Pancreas (tissue), 10 donors: ENCODE data around the gene PCNX1. TPM values are rescaled to one million over a fixed set of nuclear protein-coding genes. Genes with fewer than 3 reads are reported as not detected.
A peak's percentile ranks its signal among the peaks of the same experiment; 100 is the strongest.

Experiments used
- ATAC-seq, 4 donors: fragments of 200-7000 bp; cut with Tn5 transposase; one replicate each; pipeline versions ENCODE4 v1.8.0 to v1.9.1; 2020; ENCODE audit warnings: mild to moderate bottlenecking in 4 of 4, moderate library complexity in 4 of 4
- DNase-seq, 6 donors: peaks; one replicate each; pipeline ENCODE4 v3.0.0-alpha.2; 2020
- FAIRE-seq: peaks from 2 replicates; lab custom pipeline; 2012; peaks lifted over from hg19 to GRCh38; lab: Jason Lieb, UNC
- H3K27ac ChIP-seq, 4 donors: fragments of 200-600 bp; sonication (generic); 1 replicate in 3 of 4; 2 replicates in 1 of 4; pipeline versions ENCODE4 v1.5.0 to v1.8.0; 2020
- H3K27me3 ChIP-seq, 4 donors: fragments of 200-600 bp; one replicate each; pipeline ENCODE4 v1.8.0; 2021
- H3K36me3 ChIP-seq, 3 donors: fragments of 200-600 bp; sonication (generic) in 1 of 3; one replicate each; pipeline versions ENCODE4 v1.5.0 to v1.8.0; 2020 to 2021
- H3K4me1 ChIP-seq, 3 donors: fragments of 200-600 bp; one replicate each; pipeline ENCODE4 v1.8.0; 2021
- H3K4me3 ChIP-seq, 4 donors: fragments of 200-600 bp; sonication (generic) in 2 of 4; one replicate each; pipeline versions ENCODE4 v1.5.0 to v1.8.0; 2020 to 2021
- H3K9me3 ChIP-seq, 4 donors: fragments of 200-600 bp; one replicate each; pipeline ENCODE4 v1.8.0; 2021
- WGBS, 2 donors: extraction: QIAGEN DNeasy Blood & Tissue Kit; methylation state at CpG; one replicate each; pipeline ENCODE4 v1.1.7; 2013; 5-methylcytosine and 5-hydroxymethylcytosine counted together
- intact Hi-C, 3 donors: fragments of 100-400 bp; cut with DNase I; formaldehyde crosslinking; loops; one replicate each; pipeline versions ENCODE4 v1.11.1 to v1.14.2; 2022
- polyA plus RNA-seq, 2 donors: library from polyadenylated mRNA; stranded (reverse); fragments of 200-250 nt; gene quantifications; one replicate each; pipeline ENCODE4 v1.2.3, GENCODE V29; 2013
- total RNA-seq, 6 donors: library from RNA; stranded (reverse); fragmentation: NEBNext Ultra II Directional in 4 of 6; extraction: Animal tissue kit (Norgen Biotek cat#: 25700) in 4 of 6; gene quantifications; one replicate each; pipeline versions ENCODE4 v1.2.1 to v1.2.4, GENCODE V29; 2021 to 2023
- TF ChIP-seq, protein P1 (sequence below), 4 donors: fragments of 200-600 bp; sonication (generic) in 3 of 4; IDR thresholded peaks; one replicate each; pipeline versions ENCODE4 v1.5.0 to v1.8.0; 2021; ENCODE audit warnings: antibody characterized with exemption in 4 of 4
- donor health status: healthy with polysubstance abuse.
- donor health status: DM: no; HTN: no; CAD: no; lungs with moderate emphysema.
- donor health status: DM: no; HTN: no; CAD: no.
- donor health status: control.
- donor health status: control.
- donor health status: Bipolar disorder and iron deficiency.
- donor health status: DM: yes; HTN: yes; CAD: no.
- donor health status: DM: no; HTN: no; CAD: no.
- donor health status: DM: no; HTN: no; CAD: no.
- donor health status: DM: yes; HTN: yes; CAD: no.

The PCNX1 gene
- total and polyA plus RNA-seq, 8 donors, result 5.0 to 28.7 (median 14.7) TPM

DNA sequence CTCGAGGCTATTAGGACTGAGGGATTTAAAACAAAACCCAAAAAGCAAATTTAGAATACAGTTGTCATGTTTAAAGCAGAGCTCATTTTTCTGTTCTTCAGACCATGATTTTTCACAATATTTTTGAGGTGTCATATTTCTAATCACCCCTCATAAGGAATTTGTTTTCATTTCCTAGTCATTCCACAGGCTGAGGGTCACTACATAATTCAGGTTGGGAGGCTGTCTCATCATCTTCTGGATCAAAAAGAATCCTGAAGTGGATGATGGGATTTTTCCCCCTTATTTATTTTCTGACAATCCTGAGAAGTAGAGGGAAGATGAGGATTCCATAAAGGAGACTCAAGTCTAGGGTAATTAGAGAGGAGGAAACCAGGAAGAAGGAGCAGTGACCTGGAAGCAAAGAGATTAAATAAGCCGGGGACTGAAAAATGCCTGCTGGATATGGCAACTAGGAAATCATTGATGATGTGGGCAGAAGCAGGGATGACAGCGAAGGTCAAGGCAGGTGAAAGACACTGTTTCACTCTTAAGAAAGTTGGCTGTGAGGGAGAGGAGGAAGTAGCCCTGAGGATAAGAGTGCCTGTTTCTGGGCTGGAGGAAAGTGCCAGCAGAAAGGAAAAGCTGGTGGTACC is 9.0 kb upstream of the PCNX1 start:
- no peak overlapping the region for H3K4me3 ChIP-seq
- H3K27me3 ChIP-seq, result no peaks in the 10 kb centered on the region
- intact Hi-C loops, result no loop called here
- no peak overlapping the region for H3K27ac ChIP-seq
- TF ChIP-seq, protein P1, sequence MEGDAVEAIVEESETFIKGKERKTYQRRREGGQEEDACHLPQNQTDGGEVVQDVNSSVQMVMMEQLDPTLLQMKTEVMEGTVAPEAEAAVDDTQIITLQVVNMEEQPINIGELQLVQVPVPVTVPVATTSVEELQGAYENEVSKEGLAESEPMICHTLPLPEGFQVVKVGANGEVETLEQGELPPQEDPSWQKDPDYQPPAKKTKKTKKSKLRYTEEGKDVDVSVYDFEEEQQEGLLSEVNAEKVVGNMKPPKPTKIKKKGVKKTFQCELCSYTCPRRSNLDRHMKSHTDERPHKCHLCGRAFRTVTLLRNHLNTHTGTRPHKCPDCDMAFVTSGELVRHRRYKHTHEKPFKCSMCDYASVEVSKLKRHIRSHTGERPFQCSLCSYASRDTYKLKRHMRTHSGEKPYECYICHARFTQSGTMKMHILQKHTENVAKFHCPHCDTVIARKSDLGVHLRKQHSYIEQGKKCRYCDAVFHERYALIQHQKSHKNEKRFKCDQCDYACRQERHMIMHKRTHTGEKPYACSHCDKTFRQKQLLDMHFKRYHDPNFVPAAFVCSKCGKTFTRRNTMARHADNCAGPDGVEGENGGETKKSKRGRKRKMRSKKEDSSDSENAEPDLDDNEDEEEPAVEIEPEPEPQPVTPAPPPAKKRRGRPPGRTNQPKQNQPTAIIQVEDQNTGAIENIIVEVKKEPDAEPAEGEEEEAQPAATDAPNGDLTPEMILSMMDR (IDR thresholded peaks at IDR 0.05), result no peak
- FAIRE-seq, result no peak
- no peaks in the 10 kb centered on the region for H3K9me3 ChIP-seq
- 58 to 68% methylated on average over 3 of the region's 3 CpGs for WGBS, 2 donors
- no peaks in the 10 kb centered on the region for H3K4me1 ChIP-seq
- no peak for DNase-seq
- H3K36me3 ChIP-seq, result no peaks in the 10 kb centered on the region
- no peak for ATAC-seq

DNA sequence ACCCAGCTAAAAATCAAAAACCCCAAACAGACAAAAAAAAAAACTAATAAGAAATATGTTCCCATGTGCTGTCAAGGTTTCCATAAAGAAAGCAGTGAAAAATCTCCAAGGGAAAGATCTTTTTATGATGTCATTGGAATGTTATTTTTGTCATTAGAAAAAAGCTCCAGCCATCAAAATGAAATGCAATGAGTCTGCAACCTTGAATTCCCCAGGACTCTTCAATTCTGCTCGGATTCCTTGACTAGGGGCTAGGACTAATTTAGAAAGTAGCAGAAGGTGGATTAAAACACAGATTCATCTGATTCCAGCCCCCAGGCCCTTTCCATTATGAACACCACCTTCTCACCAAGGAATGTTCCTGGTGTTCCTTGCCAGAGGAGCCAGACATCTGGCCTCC is 6.0 kb upstream of the PCNX1 start:
- no peaks in the 10 kb centered on the region for H3K9me3 ChIP-seq
- no peaks in the 10 kb centered on the region for H3K27me3 ChIP-seq
- H3K4me3 ChIP-seq, result no peak overlapping the region
- no peak overlapping the region for H3K27ac ChIP-seq
- H3K36me3 ChIP-seq, result no peaks in the 10 kb centered on the region
- no peak for DNase-seq
- H3K4me1 ChIP-seq, result no peaks in the 10 kb centered on the region
- WGBS, 2 donors, result 59 to 63% methylated on average over 1 of the region's 1 CpG
- no peak for FAIRE-seq
- intact Hi-C loops, result no loop called here
- TF ChIP-seq, protein P1 (IDR thresholded peaks at IDR 0.05), result no peak
- no peak for ATAC-seq

DNA sequence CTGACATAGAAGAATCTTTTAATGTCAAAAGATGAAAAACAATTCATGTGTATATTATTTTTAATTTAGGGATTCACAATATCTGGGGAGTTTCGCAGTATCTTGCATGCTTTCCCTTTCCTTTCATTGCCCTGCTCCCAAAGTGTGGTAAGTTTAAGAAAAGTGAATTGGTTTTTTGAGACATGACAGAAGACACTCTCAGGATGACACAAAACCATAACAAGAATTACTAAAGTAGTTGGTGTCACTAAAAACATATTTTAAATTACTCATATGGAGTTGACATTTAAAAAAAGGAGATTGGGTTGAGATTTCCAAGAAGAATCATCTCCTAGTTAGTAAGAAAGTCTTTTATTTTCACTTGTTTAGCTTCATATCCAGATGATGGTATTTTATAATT is 5.1 kb upstream of the PCNX1 start:
- FAIRE-seq (no peak), ATAC-seq (no peak), DNase-seq (no peak)
- WGBS, 2 donors, result 92 to 100% methylated on average over 1 of the region's 1 CpG
- TF ChIP-seq, protein P1 (IDR thresholded peaks at IDR 0.05), result no peak
- intact Hi-C loops, result no loop called here
- no peak overlapping the region for H3K4me3 ChIP-seq
- no peaks in the 10 kb centered on the region for H3K27me3 ChIP-seq
- no peak overlapping the region for H3K27ac ChIP-seq
- no peaks in the 10 kb centered on the region for H3K9me3 ChIP-seq
- no peaks in the 10 kb centered on the region for H3K4me1 ChIP-seq
- no peaks in the 10 kb centered on the region for H3K36me3 ChIP-seq

DNA sequence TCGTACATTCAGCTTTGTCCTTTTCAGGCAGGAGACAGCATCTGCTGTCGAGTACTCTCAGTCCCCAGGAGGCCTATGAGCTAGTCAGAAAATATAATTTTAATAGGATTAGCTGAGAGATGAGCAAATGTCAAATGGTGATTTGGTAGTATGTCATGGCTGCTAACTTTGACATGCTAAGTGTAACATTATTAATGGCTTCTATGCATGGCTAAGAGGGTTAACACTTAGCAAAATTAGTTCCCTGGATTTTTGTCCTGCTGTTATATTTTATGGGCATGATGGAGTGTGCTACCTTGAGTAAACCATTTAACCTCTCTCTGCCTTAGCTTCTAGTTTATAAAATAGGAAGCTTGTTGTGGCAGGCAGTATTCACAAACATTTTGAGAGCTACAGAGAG is 2.9 kb upstream of the PCNX1 start:
- Histone ChIP-seq H3K4me1 (peaks cover 0 to 6% (median 6%) of the 10 kb centered on the region in 3 donors), H3K27ac (no peak overlapping the region), H3K36me3 (no peaks in the 10 kb centered on the region), H3K4me3 (no peak overlapping the region), H3K9me3 (no peaks in the 10 kb centered on the region), H3K27me3 (no peaks in the 10 kb centered on the region)
- intact Hi-C loops, result no loop called here
- 86 to 88% methylated on average over 2 of the region's 2 CpGs for WGBS, 2 donors
- DNase-seq (no peak), FAIRE-seq (no peak), ATAC-seq (no peak)
- TF ChIP-seq, protein P1 (IDR thresholded peaks at IDR 0.05), result no peak

DNA sequence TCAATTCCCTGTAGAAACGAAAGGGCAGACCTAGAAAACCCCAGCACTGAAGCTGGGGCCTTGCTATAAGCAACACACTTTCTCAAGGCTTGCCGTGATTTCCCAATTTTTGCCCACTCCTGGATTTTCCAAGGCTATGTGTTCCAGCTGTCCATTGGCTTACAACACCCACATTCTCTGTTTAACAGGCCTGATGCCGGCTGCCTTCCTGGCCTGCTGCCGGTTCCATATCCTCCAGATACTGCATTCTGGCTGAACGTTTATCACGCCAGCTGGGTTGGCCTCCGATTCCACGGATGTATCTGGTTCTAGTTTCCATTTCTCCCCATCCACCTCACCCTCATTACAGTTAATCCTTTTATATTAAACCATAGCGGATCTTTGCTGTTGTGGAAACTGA is 2.0 kb upstream of the PCNX1 start:
- 62 to 74% methylated on average over 9 of the region's 9 CpGs for WGBS, 2 donors
- ATAC-seq, result no peak
- peaks cover 0 to 10% (median 8%) of the 10 kb centered on the region in 3 donors for H3K4me1 ChIP-seq
- H3K27ac ChIP-seq, result no peak overlapping the region
- no peak overlapping the region for H3K4me3 ChIP-seq
- H3K27me3 ChIP-seq, result no peaks in the 10 kb centered on the region
- FAIRE-seq, result no peak
- intact Hi-C loops, result no loop called here
- H3K9me3 ChIP-seq, result no peaks in the 10 kb centered on the region
- TF ChIP-seq, protein P1 (IDR thresholded peaks at IDR 0.05), result no peak
- DNase-seq, result peak in 1 of 6 donors; percentile 26
- H3K36me3 ChIP-seq, result no peaks in the 10 kb centered on the region
